GM21515 (cell line): Measurements from ENCODE around the gene ADGRV1.
"Not testable (repeated sequence)": the region's sequence is repeated elsewhere in the genome, so short reads cannot be mapped to it uniquely, and the experiment has no call there.

Experiments
- ATAC-seq: cut with Tn5 transposase; IDR thresholded peaks from one replicate; pipeline ENCODE4 v1.9.1; 2021; ENCODE audit not compliant: unreplicated experiment

Gene ADGRV1

GRCh38 chr5:91020065-91020800 lies 461.6 kb downstream of the ADGRV1 start:
- ATAC-seq = no peak

- ATAC-seq = no peak
Measured at GRCh38 chr5:91022518-91022917, 463.9 kb downstream of the ADGRV1 start.

DNA sequence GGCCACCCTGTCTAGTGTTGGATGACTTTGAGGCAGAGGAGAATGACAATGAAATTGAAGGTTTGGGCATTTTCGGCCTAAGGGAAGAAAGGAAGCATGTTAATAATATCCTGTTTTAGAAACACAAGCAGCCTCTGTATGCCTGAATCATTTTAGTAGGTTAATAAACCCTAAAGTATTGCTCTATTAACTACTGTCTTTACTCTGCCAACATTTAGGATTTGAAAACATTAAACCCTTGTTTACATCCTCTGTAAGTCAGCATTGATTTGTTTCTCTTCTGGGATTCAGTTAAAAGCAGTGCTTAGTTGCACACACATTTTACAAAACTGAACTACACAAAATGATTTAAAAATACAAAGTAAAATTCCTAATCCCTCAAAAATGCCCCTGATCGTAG lies 465.6 kb downstream of the ADGRV1 start:
- ATAC-seq = no peak

DNA sequence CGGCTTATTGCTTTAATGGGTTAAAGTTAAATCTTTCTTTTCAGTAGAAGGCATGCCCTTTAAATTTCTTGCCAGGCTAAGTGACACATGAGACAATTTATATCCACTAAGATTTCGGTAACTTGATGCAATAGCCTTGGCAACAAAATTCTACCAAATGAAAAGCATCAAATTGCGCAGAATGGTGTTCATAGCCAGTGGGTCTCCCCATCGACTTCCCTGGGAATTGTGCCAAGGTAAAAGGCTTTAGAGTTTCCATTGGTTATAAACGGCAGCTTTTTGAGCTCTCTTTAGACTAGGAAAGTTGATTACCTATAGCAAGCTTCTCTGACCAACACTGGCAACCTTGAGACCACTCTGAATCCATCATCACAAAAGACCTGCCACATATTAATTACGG lies 466.1 kb downstream of the ADGRV1 start:
- ATAC-seq = no peak

GRCh38 chr5:91025449-91025848 lies 466.9 kb downstream of the ADGRV1 start:
- no peak for ATAC-seq

DNA sequence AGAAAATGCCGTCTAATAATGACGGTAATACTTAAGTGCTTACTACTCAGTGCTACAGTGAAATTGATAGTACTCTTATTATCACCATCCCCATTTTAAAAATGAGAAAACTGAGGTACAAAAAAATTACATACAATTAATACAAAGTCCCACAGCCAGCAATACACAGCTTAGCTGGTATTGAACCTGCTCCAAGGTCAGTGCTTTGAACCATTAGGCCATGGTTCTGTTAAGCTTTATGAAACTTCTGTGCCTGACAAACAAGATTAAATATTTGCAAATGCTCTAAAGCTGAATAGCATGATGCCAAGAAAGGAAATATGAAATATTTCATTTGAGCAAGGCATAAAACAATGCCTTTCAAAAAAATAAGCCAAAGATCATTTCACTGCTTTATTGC lies 467.4 kb downstream of the ADGRV1 start:
- no peak for ATAC-seq

GRCh38 chr5:91026466-91026865 lies 467.9 kb downstream of the ADGRV1 start:
- no peak for ATAC-seq

DNA sequence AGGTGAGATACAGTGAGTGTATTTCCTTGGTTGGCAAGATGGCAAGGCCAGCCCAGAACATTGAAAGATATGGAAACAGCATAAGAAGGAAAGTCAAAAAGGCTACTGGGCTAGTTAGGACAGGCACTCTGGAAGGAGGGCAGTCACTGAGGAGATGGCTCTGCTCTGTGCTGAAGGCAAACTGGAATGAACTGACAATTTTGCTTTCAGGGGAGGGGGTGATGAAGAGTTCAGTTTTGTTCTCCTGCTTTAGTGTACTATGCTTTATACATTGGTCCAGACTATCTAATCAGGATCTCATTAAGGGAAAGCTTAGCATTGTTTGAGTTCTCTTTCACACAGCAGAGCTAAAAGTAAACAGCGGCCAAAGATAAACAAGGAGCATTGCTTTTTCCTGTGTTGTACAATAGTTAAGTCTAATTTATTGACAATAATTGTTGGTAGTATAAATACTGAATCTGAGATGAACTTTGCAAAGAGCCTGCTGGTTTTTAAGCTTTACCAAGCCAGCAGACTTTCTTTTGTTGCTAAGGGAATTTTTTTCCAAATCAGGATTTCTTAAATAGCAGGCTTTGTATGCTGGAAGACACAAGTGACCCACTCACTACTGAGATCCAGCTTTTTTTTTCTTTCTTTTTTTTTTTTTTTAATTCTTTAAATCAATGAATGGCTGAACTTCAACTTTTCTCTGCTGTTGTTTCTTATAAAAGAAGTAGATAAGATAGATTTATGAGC lies 469.0 kb downstream of the ADGRV1 start:
- ATAC-seq = no peak

DNA sequence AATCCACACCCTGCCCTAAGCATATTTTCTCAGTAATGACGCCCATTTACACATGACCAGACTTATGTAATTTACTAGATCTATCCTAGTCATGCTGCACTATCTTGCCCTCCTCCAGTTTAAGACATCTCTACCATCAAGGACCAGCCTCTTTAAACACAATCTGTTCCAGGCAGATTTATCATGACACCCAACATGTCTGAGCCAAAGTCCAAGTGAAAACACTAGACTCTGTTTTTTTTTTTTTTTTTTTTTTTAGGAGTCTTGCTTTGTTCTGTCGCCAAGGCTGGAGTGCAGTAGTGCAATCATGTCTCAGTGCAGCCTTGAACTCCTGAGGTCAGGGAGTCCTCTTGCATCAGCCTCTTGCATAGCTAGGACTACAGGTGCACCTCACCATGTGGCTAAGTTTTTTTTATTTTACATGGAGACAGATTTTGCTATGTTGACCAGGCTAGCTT lies 469.9 kb downstream of the ADGRV1 start:
- no peak for ATAC-seq

DNA sequence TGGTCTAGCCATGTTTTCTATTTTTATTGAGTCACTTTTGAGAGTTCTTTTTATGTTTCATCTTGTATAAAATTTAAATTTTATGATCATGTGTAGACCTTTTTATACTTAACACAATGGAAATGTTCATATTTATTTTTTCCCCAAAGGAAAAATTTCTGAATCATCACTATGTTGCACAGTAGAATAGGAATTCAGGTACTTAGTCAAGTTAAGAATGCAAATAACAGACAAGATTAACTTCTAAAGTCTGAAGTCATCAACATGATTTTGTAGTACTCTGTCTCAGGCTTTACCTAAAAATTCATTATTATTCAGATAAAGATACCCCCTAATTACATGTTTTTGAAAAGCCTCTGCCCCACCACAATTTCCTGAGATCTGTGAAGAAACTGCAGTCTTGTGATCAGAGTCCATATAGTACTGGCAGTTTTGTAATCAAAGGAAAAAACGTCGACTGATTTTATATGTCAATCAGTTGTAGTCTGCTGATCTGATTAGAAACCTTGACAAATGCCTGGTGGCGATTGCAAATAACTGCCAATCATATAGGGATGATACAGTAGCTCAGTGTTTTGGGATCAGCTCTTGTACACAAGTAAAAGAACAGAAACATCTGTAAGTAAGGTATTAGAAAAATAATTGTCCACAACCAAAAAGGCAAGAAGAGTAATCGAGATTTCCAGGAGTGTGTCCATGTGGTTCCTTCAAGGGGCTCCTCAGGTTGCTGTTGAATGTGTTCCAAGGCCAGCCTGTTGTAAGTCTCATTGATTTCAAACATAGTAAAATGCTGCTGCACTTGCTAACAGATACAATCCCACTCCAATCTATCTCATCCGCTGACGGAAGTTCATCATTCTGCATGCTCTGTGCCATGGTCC lies 472.2 kb downstream of the ADGRV1 start:
- no peak for ATAC-seq

GRCh38 chr5:91031402-91031752 lies 472.8 kb downstream of the ADGRV1 start:
- no peak for ATAC-seq

GRCh38 chr5:91032125-91032524 lies 473.5 kb downstream of the ADGRV1 start:
- ATAC-seq = no peak

- no peak for ATAC-seq
Measured at GRCh38 chr5:91033370-91033769, 474.8 kb downstream of the ADGRV1 start.

DNA sequence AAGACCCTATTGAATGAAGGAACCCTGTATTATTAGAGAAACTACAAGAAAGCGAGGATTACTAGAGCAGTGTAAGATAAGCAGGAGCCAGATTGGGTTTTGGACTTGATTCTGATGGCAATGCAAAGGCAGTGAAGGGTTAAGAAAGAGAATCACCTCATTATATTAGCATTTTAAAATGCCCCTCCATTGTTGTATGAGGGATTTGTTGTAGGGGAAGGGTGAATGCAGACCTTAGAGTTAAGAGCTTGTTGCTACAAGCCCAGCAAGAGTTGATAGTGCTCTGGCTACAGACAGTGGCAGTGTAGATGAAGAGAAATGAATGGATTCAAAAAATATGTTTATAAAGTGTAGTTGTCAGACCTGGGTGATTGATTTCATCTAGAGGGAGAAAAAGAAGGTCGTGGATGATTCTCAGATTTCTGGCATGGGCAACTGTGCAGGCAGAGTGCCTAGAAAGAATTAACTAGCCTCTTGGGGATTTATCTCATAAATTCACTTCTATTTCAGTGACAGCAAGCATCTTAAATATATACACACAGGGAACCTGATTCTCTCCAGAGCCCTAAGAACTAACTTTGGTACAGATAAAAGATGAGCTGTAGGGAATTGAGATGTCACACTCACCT lies 479.7 kb downstream of the ADGRV1 start:
- ATAC-seq = no peak

DNA sequence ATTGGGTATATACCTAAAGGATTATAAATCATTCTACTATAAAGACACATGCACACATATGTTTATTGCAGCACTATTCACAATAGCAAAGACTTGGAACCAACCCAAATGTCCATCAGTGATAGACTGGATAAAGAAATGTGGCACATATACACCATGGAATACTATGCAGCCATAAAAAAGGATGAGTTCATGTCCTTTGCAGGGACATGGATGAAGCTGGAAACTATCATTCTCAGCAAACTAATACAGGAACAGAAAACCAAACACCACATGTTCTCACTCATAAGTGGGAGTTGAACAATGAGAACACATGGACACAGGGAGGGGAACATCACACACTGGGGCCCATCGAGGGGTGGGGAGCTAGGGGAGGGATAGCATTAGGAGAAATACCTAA lies 482.5 kb downstream of the ADGRV1 start:
- not testable (repeated sequence) for ATAC-seq

DNA sequence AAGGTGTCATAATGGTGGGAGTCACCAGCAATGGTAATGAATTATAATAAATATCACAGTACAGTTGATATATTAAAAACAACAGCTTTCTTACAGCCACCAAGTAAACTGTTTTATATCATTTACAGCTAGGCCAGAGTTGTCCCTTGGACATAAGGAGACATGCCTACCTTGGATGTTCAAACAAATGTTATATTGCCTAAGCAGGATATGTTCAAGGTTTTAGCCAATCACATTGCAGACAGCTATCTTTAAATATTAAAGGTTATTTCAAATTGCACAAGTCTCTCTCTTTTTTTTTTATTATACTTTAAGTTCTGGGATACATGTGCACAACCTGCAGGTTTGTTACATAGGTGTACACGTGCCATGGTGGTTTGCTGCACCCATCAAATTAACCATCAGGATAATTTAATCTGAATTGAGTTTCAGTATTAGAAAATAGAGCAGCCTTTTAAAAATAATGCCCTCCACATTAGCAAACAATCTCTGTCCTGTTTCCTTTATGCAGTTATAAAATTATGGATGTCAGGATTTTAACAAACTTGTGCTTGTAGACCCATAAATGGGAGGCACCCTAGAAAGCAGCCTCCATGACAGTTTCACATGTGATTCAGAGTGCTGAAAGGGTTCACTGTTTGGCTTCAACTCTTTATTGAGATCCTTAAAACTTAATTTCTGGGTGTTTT lies 483.8 kb downstream of the ADGRV1 start:
- no peak for ATAC-seq

DNA sequence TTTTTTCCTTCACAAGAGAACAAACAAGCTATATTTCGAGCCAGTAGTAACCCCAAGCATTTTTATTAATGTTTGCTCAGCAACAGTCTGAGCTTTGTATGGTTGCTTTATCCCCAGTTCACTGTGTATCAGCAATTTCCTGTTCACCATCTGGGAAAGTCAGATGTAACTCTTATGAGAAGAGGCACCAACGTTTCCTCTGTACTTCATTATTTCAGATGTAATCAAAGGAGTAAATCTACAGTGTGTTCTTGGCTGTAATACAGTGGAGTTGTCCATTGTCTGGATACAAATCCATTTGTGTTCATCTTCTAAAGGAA lies 484.3 kb downstream of the ADGRV1 start:
- no peak for ATAC-seq

DNA sequence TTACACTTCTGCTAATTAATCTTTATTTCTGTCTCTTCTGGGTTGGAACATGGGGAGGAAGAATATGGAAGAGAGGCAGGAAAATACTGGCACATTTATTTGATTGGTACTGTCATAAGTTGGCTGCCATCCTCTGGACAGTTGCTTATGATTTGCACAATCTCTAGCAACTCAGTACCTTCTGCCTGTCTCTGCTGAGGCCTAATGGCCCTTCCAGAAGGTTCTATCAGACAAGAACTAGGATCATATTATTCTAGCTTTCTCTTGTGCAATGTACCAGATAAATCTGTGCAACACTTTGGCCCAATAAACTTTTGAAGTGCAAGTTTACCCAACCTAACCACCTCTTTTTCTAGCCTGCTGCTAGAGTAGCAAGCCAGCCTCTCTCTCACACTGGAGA lies 489.5 kb downstream of the ADGRV1 start:
- ATAC-seq = no peak

DNA sequence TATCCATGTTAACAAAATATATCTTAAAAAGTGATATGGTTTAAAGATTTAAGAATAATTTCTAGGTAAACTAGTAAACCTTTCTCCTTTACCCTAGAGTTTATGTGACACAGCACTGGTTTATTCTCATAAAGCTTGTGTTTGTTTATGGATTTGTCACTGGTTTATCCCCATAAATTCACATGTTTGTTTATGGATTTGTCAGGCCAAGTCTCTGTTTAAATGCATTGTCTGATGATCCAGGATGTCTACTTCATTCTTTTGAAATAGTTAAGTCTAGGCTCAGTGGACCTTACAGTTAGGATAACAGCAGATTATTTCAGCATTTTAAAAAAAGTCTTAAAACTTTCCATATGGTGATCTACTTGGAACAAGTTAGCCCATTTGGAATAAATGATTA lies 490.5 kb downstream of the ADGRV1 start:
- no peak for ATAC-seq

GRCh38 chr5:91049800-91050199 lies 491.2 kb downstream of the ADGRV1 start:
- ATAC-seq = no peak

DNA sequence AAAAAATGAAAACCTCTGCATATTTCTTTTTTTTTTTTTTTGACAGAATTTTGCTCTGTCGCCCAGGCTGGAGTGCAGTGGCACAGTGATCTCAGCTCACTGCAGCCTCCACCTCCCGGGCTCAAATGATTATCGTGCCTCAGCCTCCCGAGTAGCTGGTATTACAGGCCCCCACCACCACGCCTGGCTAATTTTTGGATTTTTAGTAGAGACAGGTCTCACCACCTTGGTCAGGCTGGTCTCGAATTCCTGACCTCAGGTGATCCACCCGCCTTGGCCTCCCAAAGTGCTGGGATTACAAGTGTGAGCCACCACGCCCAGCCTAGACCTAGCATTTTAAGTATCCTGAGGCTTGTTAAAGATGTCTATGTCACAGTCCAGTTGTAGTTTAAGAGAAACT lies 493.8 kb downstream of the ADGRV1 start:
- ATAC-seq = not testable (repeated sequence)
